Lower lobe of right lung (tissue), 2 donors: Measurements from ENCODE around the gene STRADA. TPM values are rescaled to one million over a fixed set of nuclear protein-coding genes. Genes with fewer than 3 reads are reported as not detected.

Experiments used
- ATAC-seq, 2 donors: fragments of 200-7000 bp; cut with Tn5 transposase; one replicate each; pipeline ENCODE4 v1.9.1; 2020 to 2022; ENCODE audit warnings: mild to moderate bottlenecking in 2 of 2, moderate library complexity in 2 of 2
- DNase-seq: peaks from one replicate; pipeline ENCODE4 v3.0.0-alpha.2; 2020
- H3K27ac ChIP-seq: fragments of 200-600 bp; one replicate; pipeline ENCODE4 v1.8.0; 2022
- H3K27me3 ChIP-seq: fragments of 200-600 bp; one replicate; pipeline ENCODE4 v1.8.0; 2022; ENCODE audit warnings: low read depth
- H3K36me3 ChIP-seq: fragments of 200-600 bp; one replicate; pipeline ENCODE4 v1.8.0; 2022; ENCODE audit warnings: mild to moderate bottlenecking
- H3K4me1 ChIP-seq: fragments of 200-600 bp; one replicate; pipeline ENCODE4 v1.8.0; 2022
- H3K4me3 ChIP-seq: fragments of 200-600 bp; one replicate; pipeline ENCODE4 v1.8.0; 2022; ENCODE audit warnings: mild to moderate bottlenecking
- H3K9me3 ChIP-seq: fragments of 200-600 bp; one replicate; pipeline ENCODE4 v1.8.0; 2022
- intact Hi-C: fragments of 100-400 bp; cut with DNase I; formaldehyde crosslinking; loops from one replicate; pipeline ENCODE4 v1.11.0; 2022
- total RNA-seq: library from RNA; stranded (reverse); fragmentation: NEBNext Ultra II Directional; extraction: Animal tissue kit (Norgen Biotek cat#: 25700); gene quantifications from one replicate; pipeline ENCODE4 v1.2.1, GENCODE V29; 2021
- TF ChIP-seq, protein P1 (sequence below): fragments of 200-600 bp; IDR thresholded peaks from one replicate; pipeline ENCODE4 v1.8.0; 2022; ENCODE audit warnings: antibody characterized with exemption, mild to moderate bottlenecking
- donor health status: DM: no; HTN: yes; CAD: no; lungs with severe emphysema.

The STRADA gene
- total RNA-seq, 1 donor from 2014 or later, result 32.8 TPM

DNA sequence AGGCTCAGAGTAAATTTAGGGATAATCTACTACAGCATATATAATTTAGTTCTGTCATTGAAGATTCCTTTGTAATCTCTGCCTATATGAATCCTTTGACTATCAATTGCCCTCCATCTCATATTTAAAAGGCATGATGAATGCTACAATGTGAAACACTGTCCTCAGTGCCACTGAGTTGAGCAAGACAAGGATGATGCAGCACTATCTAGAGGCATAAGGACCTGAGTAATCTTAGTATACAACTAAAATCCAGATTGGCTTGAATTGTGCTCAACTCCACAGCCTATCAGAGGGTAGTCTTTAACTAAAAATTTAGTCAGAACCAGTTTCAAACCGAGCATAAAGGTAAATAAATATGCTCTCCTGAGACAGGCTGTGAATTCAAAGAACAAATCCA lies 11.6 kb upstream of the STRADA start:
- Histone ChIP-seq H3K4me1 (no peaks in the 10 kb centered on the region), H3K36me3 (peaks cover 100% of the 10 kb centered on the region), H3K4me3 (no peak overlapping the region), H3K27me3 (no peaks in the 10 kb centered on the region), H3K27ac (no peak overlapping the region), H3K9me3 (no peaks in the 10 kb centered on the region)
- TF ChIP-seq, protein P1, sequence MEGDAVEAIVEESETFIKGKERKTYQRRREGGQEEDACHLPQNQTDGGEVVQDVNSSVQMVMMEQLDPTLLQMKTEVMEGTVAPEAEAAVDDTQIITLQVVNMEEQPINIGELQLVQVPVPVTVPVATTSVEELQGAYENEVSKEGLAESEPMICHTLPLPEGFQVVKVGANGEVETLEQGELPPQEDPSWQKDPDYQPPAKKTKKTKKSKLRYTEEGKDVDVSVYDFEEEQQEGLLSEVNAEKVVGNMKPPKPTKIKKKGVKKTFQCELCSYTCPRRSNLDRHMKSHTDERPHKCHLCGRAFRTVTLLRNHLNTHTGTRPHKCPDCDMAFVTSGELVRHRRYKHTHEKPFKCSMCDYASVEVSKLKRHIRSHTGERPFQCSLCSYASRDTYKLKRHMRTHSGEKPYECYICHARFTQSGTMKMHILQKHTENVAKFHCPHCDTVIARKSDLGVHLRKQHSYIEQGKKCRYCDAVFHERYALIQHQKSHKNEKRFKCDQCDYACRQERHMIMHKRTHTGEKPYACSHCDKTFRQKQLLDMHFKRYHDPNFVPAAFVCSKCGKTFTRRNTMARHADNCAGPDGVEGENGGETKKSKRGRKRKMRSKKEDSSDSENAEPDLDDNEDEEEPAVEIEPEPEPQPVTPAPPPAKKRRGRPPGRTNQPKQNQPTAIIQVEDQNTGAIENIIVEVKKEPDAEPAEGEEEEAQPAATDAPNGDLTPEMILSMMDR, result no peak
- ATAC-seq, result no peak
- intact Hi-C loops, result no loop called here
- no peak for DNase-seq

DNA sequence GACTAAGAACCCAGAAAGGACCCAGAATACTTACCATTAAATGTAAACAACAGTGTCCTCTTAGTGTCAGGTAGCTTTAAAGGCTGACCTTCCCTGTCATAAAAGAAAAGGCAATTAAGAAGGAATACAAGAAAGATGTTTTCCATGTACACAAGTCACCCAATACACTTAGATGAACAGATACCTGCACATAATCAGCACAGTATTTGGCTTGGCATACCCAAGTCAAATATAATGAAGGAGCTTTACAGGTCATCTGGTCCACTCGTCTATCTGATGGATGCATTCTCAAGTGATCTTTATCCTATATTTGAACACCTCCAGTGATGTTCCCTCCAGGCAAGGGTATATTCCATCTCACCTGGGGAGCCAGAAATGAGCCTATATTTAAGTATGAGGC lies 11.1 kb upstream of the STRADA start:
- intact Hi-C loops, result no loop called here
- DNase-seq (no peak), ATAC-seq (no peak)
- peaks cover 100% of the 10 kb centered on the region for H3K36me3 ChIP-seq
- no peaks in the 10 kb centered on the region for H3K27me3 ChIP-seq
- no peaks in the 10 kb centered on the region for H3K4me1 ChIP-seq
- H3K27ac ChIP-seq, result no peak overlapping the region
- TF ChIP-seq, protein P1, result no peak
- H3K4me3 ChIP-seq, result no peak overlapping the region
- H3K9me3 ChIP-seq, result no peaks in the 10 kb centered on the region

DNA sequence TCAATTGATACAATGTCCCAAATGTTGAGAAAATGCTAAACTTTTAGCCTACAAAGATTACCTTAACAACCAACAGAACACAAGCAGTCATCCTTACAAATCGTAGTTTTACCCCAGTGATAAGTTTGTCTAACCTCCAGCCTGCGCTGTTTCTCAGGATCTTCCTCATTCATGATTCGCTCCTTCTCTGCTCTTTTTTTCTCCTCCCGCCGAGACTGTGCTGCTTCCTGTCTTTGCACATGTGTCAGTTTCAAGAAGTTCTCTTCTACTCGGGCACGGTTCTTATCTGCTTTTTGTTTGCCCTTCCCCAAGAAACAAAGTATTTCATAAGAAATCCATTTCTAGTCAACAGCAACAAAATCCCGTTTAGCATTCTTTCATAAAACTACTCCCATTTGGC lies 10.2 kb upstream of the STRADA start:
- no peaks in the 10 kb centered on the region for H3K9me3 ChIP-seq
- no peak overlapping the region for H3K4me3 ChIP-seq
- peaks cover 100% of the 10 kb centered on the region for H3K36me3 ChIP-seq
- H3K27me3 ChIP-seq, result no peaks in the 10 kb centered on the region
- DNase-seq (no peak), ATAC-seq (no peak)
- TF ChIP-seq, protein P1, result no peak
- no peak overlapping the region for H3K27ac ChIP-seq
- intact Hi-C loops, result no loop called here
- H3K4me1 ChIP-seq, result no peaks in the 10 kb centered on the region

DNA sequence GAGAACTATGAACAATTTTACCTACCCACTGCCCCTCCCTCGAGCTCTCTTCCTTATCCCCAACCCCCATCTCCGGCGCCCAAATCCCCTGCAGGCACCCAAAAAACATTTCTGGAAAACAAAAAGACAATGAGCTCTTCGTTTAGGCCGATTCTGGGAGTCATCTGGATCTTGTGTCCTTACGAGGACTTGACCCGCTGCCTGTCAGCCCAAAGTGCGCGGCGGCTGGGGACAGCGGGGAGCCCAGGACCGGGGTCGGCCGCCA lies 524 bp downstream of the STRADA start:
- intact Hi-C loops, result no loop called here

DNA sequence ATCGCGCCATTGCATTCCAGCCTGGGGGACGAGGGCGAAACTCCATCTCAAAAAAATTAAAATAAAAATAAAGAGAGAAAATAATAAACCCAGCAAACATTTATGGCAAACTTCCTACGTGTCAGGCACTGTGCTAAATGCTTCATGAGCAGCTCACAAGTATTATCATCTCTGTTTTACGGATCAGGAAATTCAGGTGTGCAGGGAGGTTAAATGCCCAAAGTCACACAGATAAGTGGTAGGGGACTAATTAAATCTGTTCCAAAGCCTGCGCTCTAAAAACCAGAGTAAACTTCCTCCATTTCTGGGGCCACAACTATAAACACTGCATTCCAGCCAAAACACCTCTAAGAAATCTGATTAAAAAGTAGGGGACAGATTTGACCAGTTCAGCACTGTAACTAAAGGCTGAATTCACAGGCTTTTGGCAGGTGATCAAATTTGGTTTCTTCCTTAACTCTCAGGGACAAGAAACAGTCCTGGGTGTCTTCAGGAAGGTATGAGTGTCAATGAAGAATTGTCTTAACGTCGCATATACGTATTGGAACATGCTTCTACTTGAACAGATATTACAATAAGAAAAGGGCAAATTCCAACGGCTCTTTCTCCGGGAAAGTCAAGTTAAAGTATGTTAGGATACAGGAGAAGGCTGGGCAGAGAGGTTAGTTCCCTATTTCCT lies 996 bp downstream of the STRADA start:
- Histone ChIP-seq H3K4me1 (peaks cover 15% of the 10 kb centered on the region), H3K27ac (peak overlapping the region; percentile 95), H3K9me3 (no peaks in the 10 kb centered on the region), H3K4me3 (peak overlapping the region; percentile 99), H3K36me3 (peaks cover 3% of the 10 kb centered on the region), H3K27me3 (no peaks in the 10 kb centered on the region)
- ATAC-seq (no peak), DNase-seq (no peak)
- TF ChIP-seq, protein P1, result no peak
- intact Hi-C loops, result no loop called here

More for the DNA sequence above, 524 bp downstream of the STRADA start:
- Histone ChIP-seq H3K36me3 (peaks cover 7% of the 10 kb centered on the region), H3K4me1 (peaks cover 15% of the 10 kb centered on the region), H3K4me3 (peak overlapping the region; percentile 99), H3K27me3 (no peaks in the 10 kb centered on the region), H3K27ac (peak overlapping the region; percentile 95), H3K9me3 (no peaks in the 10 kb centered on the region)
- DNase-seq (no peak), ATAC-seq (peak; percentile 4 to 58)
- TF ChIP-seq, protein P1, result no peak
